ENCODE measurements around the gene ADGRV1.

DNA sequence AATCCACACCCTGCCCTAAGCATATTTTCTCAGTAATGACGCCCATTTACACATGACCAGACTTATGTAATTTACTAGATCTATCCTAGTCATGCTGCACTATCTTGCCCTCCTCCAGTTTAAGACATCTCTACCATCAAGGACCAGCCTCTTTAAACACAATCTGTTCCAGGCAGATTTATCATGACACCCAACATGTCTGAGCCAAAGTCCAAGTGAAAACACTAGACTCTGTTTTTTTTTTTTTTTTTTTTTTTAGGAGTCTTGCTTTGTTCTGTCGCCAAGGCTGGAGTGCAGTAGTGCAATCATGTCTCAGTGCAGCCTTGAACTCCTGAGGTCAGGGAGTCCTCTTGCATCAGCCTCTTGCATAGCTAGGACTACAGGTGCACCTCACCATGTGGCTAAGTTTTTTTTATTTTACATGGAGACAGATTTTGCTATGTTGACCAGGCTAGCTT is 469.9 kb downstream of the ADGRV1 start:
- TF ChIP-seq GATA2 (IDR thresholded peaks at IDR 0.05; ENCODE audit: low read depth, low read length) (no peak), GATA3 (IDR thresholded peaks at IDR 0.05; ENCODE audit: low read depth, low read length) (no peak)
